Measurements from ENCODE around the gene NPTN. TPM values are rescaled to one million over a fixed set of nuclear protein-coding genes. Genes with fewer than 3 reads are reported as not detected.

The NPTN gene
- total and polyA plus RNA-seq, 12 donors, result 89.9 to 212 (median 186) TPM

DNA sequence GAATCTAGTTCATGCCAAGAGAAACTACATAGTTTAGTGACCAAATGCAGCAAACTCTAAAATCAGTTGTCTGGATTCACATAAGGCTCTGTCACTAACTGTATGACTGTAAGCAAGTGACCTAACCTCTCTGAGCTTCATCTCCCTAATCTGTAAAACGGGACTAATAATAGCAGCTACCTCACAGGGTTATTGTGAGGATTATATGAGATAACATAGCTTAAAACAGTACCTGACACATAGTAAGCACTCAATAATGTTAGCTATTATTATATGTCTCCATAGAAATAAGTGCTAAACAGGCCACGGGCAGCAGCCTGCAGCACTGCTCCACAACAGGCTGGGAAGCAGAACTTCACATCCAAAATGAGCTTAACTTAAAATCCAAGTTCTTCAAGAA lies 30.2 kb downstream of the NPTN start:
- intact Hi-C loops (cut with DNase I), result no loop called here
- TF ChIP-seq, protein P1, sequence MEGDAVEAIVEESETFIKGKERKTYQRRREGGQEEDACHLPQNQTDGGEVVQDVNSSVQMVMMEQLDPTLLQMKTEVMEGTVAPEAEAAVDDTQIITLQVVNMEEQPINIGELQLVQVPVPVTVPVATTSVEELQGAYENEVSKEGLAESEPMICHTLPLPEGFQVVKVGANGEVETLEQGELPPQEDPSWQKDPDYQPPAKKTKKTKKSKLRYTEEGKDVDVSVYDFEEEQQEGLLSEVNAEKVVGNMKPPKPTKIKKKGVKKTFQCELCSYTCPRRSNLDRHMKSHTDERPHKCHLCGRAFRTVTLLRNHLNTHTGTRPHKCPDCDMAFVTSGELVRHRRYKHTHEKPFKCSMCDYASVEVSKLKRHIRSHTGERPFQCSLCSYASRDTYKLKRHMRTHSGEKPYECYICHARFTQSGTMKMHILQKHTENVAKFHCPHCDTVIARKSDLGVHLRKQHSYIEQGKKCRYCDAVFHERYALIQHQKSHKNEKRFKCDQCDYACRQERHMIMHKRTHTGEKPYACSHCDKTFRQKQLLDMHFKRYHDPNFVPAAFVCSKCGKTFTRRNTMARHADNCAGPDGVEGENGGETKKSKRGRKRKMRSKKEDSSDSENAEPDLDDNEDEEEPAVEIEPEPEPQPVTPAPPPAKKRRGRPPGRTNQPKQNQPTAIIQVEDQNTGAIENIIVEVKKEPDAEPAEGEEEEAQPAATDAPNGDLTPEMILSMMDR (IDR thresholded peaks at IDR 0.05), result no peak
- Histone ChIP-seq H3K27ac (peak overlapping the region in 9 of 10 donors; percentile 2 to 87 (median 73)), H3K36me3 (no peaks in the 10 kb centered on the region), H3K9me3 (peaks cover 0 to 8% (median 0%) of the 10 kb centered on the region in 11 donors), H3K4me1 (peaks cover 14 to 100% (median 80%) of the 10 kb centered on the region in 9 donors), H3K27me3 (no peaks in the 10 kb centered on the region), H3K4me3 (no peak overlapping the region)
- ATAC-seq (peak in 7 of 8 donors; percentile 37 to 79 (median 58)), DNase-seq (no peak)
- WGBS, 2 donors, result 41 to 57% methylated on average over 2 of the region's 2 CpGs

DNA sequence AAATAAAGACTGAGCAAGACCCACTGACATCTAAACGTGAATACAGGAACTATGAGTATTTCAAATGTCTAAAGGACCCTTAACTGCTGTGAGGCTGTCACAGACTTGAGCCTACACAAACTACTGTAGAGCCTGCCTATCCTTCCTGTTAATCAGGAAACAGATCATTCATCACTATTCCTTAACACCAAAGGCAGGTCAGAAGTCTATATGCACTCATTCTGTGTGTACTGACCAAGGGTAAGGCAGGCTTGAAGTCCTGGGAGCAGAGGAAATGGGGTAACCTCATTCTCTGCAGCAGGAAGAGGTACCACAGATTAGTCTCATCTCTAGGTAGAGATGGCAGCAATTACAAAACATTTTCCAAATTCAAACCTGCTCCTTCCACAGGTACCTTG lies 30.7 kb downstream of the NPTN start:
- H3K27me3 ChIP-seq, result no peaks in the 10 kb centered on the region
- H3K36me3 ChIP-seq, result no peaks in the 10 kb centered on the region
- intact Hi-C loops (cut with DNase I), result no loop called here
- DNase-seq, result no peak
- H3K4me3 ChIP-seq, result no peak overlapping the region
- peaks cover 0 to 8% (median 0%) of the 10 kb centered on the region in 11 donors for H3K9me3 ChIP-seq
- WGBS, 2 donors, result 2 to 3% methylated on average over 1 of the region's 1 CpG
- TF ChIP-seq, protein P1 (IDR thresholded peaks at IDR 0.05), result no peak
- peaks cover 14 to 100% (median 84%) of the 10 kb centered on the region in 9 donors for H3K4me1 ChIP-seq
- ATAC-seq, result peak in 4 of 8 donors; percentile 8 to 18 (median 12)
- peak overlapping the region in 9 of 10 donors; percentile 54 to 87 (median 73) for H3K27ac ChIP-seq

DNA sequence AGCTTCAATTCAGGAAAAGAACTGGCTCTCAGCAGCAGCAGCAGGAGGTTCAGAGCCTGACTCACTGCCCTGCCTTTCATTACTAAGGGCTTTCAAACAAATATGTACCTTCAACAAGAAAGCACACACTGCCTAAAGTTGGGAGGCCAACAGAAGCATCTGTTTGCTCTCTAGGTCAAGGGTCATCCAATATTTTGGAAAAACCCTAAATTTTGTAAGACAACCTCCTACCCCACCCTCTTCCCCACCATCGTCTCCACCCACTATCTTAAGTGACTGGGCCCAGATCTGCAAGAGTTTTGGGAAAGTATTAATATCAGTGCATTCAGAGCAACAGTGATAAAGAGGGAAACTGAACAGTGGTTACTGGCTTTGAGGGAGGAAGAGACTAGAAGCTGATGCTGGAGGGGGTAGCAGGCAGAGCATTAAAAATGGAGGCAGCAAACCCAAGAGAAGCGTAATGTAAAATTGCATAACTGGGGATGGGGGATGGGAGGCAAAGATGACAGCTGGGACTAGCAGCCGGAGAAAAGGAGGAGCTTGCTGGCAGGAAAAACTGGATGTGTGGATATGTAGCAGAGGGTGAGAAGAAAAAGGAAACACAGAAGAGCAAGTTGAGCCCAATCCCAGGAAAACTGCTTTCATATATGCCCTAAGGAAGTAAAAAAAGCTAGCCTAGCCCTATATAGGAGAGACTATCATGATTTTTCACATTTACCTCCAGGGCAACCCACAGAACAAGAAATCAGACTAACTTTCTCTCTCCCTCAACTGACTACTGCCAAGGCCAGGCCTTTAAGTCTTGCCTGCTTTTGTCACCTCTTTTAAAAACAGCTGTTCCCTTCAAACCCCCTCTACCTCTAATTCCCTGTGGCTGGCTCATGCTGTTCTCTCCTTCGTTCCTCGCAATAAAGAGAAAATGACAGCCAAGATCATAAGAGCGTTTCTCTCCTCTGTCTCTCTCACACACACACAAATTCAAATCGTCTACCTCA lies 31.4 kb downstream of the NPTN start:
- Histone ChIP-seq H3K9me3 (peaks cover 0 to 4% (median 0%) of the 10 kb centered on the region in 11 donors), H3K36me3 (no peaks in the 10 kb centered on the region), H3K4me3 (no peak overlapping the region), H3K4me1 (peaks cover 17 to 100% (median 84%) of the 10 kb centered on the region in 9 donors), H3K27ac (peak overlapping the region in 9 of 10 donors; percentile 54 to 87 (median 73)), H3K27me3 (no peaks in the 10 kb centered on the region)
- intact Hi-C loops (cut with DNase I), result no loop called here
- DNase-seq (peak in 1 of 2 donors; percentile 70), ATAC-seq (peak; percentile 27 to 73 (median 62))
- TF ChIP-seq, protein P1 (IDR thresholded peaks at IDR 0.05), result no peak
- 28 to 29% methylated on average over 7 of the region's 7 CpGs for WGBS, 2 donors

DNA sequence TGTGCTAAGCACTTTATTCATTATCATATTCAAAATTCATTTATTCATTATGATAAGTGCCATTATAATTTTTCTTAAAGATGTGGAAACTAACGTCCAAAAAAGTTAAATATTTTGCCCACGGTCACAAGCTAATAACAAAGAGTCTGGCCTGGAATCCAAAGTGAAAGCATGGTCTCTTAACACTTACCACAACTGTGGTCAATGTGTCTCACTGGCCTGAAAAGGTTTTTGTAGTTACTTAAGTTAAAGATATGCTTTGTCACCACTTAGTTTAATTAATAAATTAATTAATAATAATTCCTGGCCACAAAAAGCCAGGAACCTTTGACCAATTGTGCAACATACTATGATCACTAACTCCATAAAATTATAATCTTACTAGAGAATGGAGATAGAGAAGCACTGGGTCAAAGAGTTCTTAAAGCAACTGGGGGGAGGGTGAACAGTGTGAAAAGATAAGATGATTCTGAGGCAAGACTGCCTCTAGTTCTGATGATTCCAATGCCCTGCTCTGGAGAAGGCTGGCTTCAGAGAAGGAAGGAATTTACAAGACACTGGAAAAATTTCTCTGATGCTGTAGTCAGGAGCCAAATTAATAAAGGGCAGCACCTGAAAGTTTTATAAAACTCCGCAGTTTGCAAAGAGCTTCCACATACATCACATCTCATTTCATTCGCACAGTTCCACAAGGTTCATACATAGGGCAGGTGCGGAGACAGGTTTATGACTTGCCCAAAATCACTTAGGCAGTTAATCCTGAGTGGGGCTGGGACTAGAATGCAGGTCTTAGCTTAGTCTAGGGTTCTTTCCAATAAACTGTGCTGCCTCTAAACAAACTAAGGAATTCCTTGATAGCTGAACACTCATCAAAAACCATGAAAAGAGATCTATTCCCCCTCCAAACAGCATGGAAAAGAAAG lies 32.5 kb downstream of the NPTN start:
- no peaks in the 10 kb centered on the region for H3K9me3 ChIP-seq
- no peaks in the 10 kb centered on the region for H3K36me3 ChIP-seq
- ATAC-seq (no peak), DNase-seq (no peak)
- H3K4me3 ChIP-seq, result no peak overlapping the region
- no peaks in the 10 kb centered on the region for H3K27me3 ChIP-seq
- intact Hi-C loops (cut with DNase I), result no loop called here
- TF ChIP-seq, protein P1 (IDR thresholded peaks at IDR 0.05), result no peak
- H3K27ac ChIP-seq, result peak overlapping the region in 8 of 10 donors; percentile 54 to 87 (median 74)
- 88 to 89% methylated on average over 5 of the region's 5 CpGs for WGBS, 2 donors
- H3K4me1 ChIP-seq, result peaks cover 22 to 100% (median 88%) of the 10 kb centered on the region in 9 donors
